HCT116 (cell line): ENCODE results near the gene ODR4. TPM values are rescaled to one million over a fixed set of nuclear protein-coding genes. Genes with fewer than 3 reads are reported as not detected.

ENCODE experiments used
- ATAC-seq: fragments of 200-7000 bp; cut with Tn5 transposase; 2 replicates; pipeline ENCODE4 v1.9.1; 2020; ENCODE audit warnings: mild to moderate bottlenecking, moderate library complexity
- BruUV-seq: library from RNA; stranded (reverse); fragments of 400-500 nt; replicated peaks from 2 replicates; lab custom pipeline; 2021; lab: Mats Ljungman, UMichigan
- CTCF ChIA-PET: fragments of 300-600 bp; sonication (Branson Sonifier 250); formaldehyde crosslinking; loops from one replicate; lab custom pipeline; 2021; ENCODE audit warnings: antibody characterized with exemption; lab: Charles Lee
- POLR2A ChIA-PET: fragments of 300-600, 350-600 bp; sonication (Branson Sonifier 250); formaldehyde crosslinking; loops from one replicate; lab custom pipeline; 2021; ENCODE audit warnings: antibody characterized with exemption; lab: Charles Lee
- RAD21 ChIA-PET, 2 experiments: fragments of 300-600 bp; sonication (Branson Sonifier 250); formaldehyde crosslinking; loops; one replicate each; lab custom pipeline; 2023; ENCODE audit warnings: low total read pairs in 2 of 2; ENCODE audit not compliant: uncharacterized antibody in 2 of 2, unreplicated experiment in 2 of 2, low non-redundant PET in 1 of 2; lab: Charles Lee
- DNase-seq: peaks from one replicate; pipeline ENCODE4 v3.0.0-alpha.2; 2010; ENCODE audit warnings: low read depth, low spot score
- H2AFZ ChIP-seq: fragments of 200-600 bp; shearing (Covaris generic), sonication (generic); 2 replicates; pipeline ENCODE4 v1.6.1; 2017; ENCODE audit warnings: low read depth, mixed run types, mixed read lengths, antibody characterized with exemption, low read length; ENCODE audit not compliant: poor library complexity, severe bottlenecking
- H3K27ac ChIP-seq: 2 replicates; pipeline ENCODE4 v1.5.1; 2012; ENCODE audit warnings: low read depth, low read length
- H3K27me3 ChIP-seq: fragments of 200-600 bp; sonication (generic); 2 replicates; pipeline ENCODE4 v1.6.1; 2016; ENCODE audit warnings: mixed run types, low read length, mixed read lengths; ENCODE audit not compliant: insufficient read depth
- H3K36me3 ChIP-seq, 2 experiments: fragments of 200-500 bp in 1 of 2; fragments of 200-600 bp in 1 of 2; sonication (Bioruptor generic) in 1 of 2; sonication (generic) in 1 of 2; 2 replicates each; pipeline versions ENCODE4 v1.5.1 to v1.6.1; 2014 to 2016; ENCODE audit warnings: low read length in 2 of 2, inconsistent platforms in 1 of 2, mixed read lengths in 1 of 2, mixed run types in 1 of 2; ENCODE audit not compliant: insufficient read depth in 2 of 2, control insufficient read depth in 1 of 2
- H3K4me1 ChIP-seq, 2 experiments: fragments of 200-600 bp in 1 of 2; sonication (generic) in 1 of 2; 2 replicates each; pipeline versions ENCODE4 v1.5.1 to v1.6.1; 2012 to 2017; ENCODE audit warnings: low read length in 2 of 2, inconsistent platforms in 1 of 2, mild to moderate bottlenecking in 1 of 2, mixed read lengths in 1 of 2, mixed run types in 1 of 2, moderate library complexity in 1 of 2; ENCODE audit not compliant: insufficient read depth in 2 of 2, control insufficient read depth in 1 of 2
- H3K4me2 ChIP-seq: fragments of 200-600 bp; sonication (generic); 2 replicates; pipeline ENCODE4 v1.6.1; 2017; ENCODE audit warnings: mixed run types, low read length, mixed read lengths
- H3K4me3 ChIP-seq, 2 experiments: fragments of 200-600 bp in 1 of 2; sonication (generic) in 1 of 2; replicated peaks in 1 of 2; 2 replicates each; pipeline ENCODE4 v1.5.1; 2011 to 2016; ENCODE audit warnings: low read length in 2 of 2, control low read depth in 1 of 2, low read depth in 1 of 2, mild to moderate bottlenecking in 1 of 2, mixed read lengths in 1 of 2, mixed run types in 1 of 2
- H3K79me2 ChIP-seq: fragments of 200-600 bp; sonication (generic); 2 replicates; pipeline ENCODE4 v1.6.1; 2017; ENCODE audit warnings: mild to moderate bottlenecking, mixed run types, low read length, moderate library complexity, mixed read lengths; ENCODE audit not compliant: insufficient read depth
- H3K9ac ChIP-seq: fragments of 200-600 bp; sonication (generic); 2 replicates; pipeline ENCODE4 v1.6.1; 2016; ENCODE audit warnings: low read length, mixed read lengths
- H3K9me2 ChIP-seq: fragments of 200-600 bp; sonication (generic), shearing (Covaris generic); 2 replicates; pipeline ENCODE4 v1.6.1; 2017; ENCODE audit warnings: mixed run types, mild to moderate bottlenecking, moderate library complexity; ENCODE audit not compliant: insufficient read depth
- H3K9me3 ChIP-seq, 2 experiments: fragments of 200-500 bp in 1 of 2; fragments of 200-600 bp in 1 of 2; sonication (Bioruptor generic) in 1 of 2; sonication (generic) in 1 of 2; 2 replicates each; pipeline ENCODE4 v1.6.1; 2014 to 2017; ENCODE audit warnings: low read length in 2 of 2, mixed read lengths in 2 of 2, inconsistent platforms in 1 of 2, low read depth in 1 of 2, mild to moderate bottlenecking in 1 of 2, mixed run types in 1 of 2, moderate library complexity in 1 of 2; ENCODE audit not compliant: control insufficient read depth in 1 of 2, insufficient read depth in 1 of 2
- H4K20me1 ChIP-seq: fragments of 200-600 bp; sonication (generic), shearing (Covaris generic); 2 replicates; pipeline ENCODE4 v1.6.1; 2017; ENCODE audit warnings: mixed run types, mild to moderate bottlenecking, moderate library complexity; ENCODE audit not compliant: insufficient read depth
- CBX3 ChIP-seq: IDR thresholded peaks from 2 replicates; pipeline ENCODE4 v1.6.1; 2012; ENCODE audit warnings: low read depth
- CEBPB ChIP-seq: IDR thresholded peaks from 2 replicates; pipeline ENCODE4 v1.6.1; 2012; ENCODE audit warnings: low read depth
- EGR1 ChIP-seq: IDR thresholded peaks from 2 replicates; pipeline ENCODE4 v1.6.1; 2012; ENCODE audit warnings: low read depth
- ELF1 ChIP-seq: IDR thresholded peaks from 2 replicates; pipeline ENCODE4 v1.6.1; 2012; ENCODE audit warnings: low read depth, borderline replicate concordance
- EZH2 ChIP-seq: fragments of 200-600 bp; sonication (generic); IDR thresholded peaks from 2 replicates; pipeline ENCODE4 v1.6.1; 2017; ENCODE audit warnings: antibody characterized with exemption, mixed run types
- EZH2phosphoT487 ChIP-seq: fragments of 200-600 bp; IDR thresholded peaks from 2 replicates; pipeline ENCODE4 v1.6.1; 2018; ENCODE audit warnings: antibody characterized with exemption, borderline replicate concordance
- POLR2A ChIP-seq: IDR thresholded peaks from 2 replicates; pipeline ENCODE4 v1.7.0; 2011; ENCODE audit warnings: borderline replicate concordance; ENCODE audit not compliant: insufficient read depth, insufficient read length; ENCODE audit errors: extremely low read depth
- POLR2AphosphoS5 ChIP-seq: IDR thresholded peaks from 2 replicates; pipeline ENCODE4 v1.6.1; 2011; ENCODE audit warnings: mild to moderate bottlenecking, low read depth, low read length, moderate library complexity
- RAD21 ChIP-seq: IDR thresholded peaks from 2 replicates; pipeline ENCODE4 v1.6.1; 2012; ENCODE audit warnings: low read depth, mild to moderate bottlenecking
- SIN3A ChIP-seq: IDR thresholded peaks from 2 replicates; pipeline ENCODE4 v1.6.1; 2012; ENCODE audit warnings: low read depth
- SP1 ChIP-seq: IDR thresholded peaks from 2 replicates; pipeline ENCODE4 v1.6.1; 2012; ENCODE audit warnings: low read depth
- SRF ChIP-seq: IDR thresholded peaks from 2 replicates; pipeline ENCODE4 v1.6.1; 2012; ENCODE audit warnings: low read depth
- TCF7L2 ChIP-seq: IDR thresholded peaks from 2 replicates; pipeline ENCODE4 v1.7.0; 2011; ENCODE audit warnings: borderline replicate concordance, inconsistent platforms; ENCODE audit not compliant: insufficient read depth, insufficient read length; ENCODE audit errors: extremely low read depth
- YY1 ChIP-seq: IDR thresholded peaks from 2 replicates; pipeline ENCODE4 v1.6.1; 2011; ENCODE audit warnings: low read length, low read depth, moderate library complexity, mild to moderate bottlenecking; ENCODE audit not compliant: insufficient replicate concordance; ENCODE audit errors: extremely low read depth
- ZBTB33 ChIP-seq: IDR thresholded peaks from 2 replicates; pipeline ENCODE4 v1.6.1; 2011; ENCODE audit warnings: mild to moderate bottlenecking, low read length, moderate library complexity; ENCODE audit not compliant: insufficient replicate concordance; ENCODE audit errors: extremely low read depth
- ZFX ChIP-seq: fragments of 450-650 bp; IDR thresholded peaks from 2 replicates; pipeline ENCODE4 v1.6.1; 2017
- ZNF274 ChIP-seq: fragments of 200-500 bp; sonication (Bioruptor generic); IDR thresholded peaks from 2 replicates; pipeline ENCODE4 v1.6.1; 2014; ENCODE audit warnings: mild to moderate bottlenecking, low read depth, low read length, inconsistent platforms
- intact Hi-C: fragments of 100-400 bp; cut with micrococcal nuclease; formaldehyde crosslinking; loops from 2 replicates; pipeline ENCODE4 v1.10.0; 2022
- total RNA-seq: library from RNA; stranded (reverse); gene quantifications from one replicate; pipeline ENCODE4 v1.2.1, GENCODE V29; 2021; ENCODE audit not compliant: unreplicated experiment
- TF ChIP-seq, protein P1 (sequence below), 3 experiments: fragments of 200-600 bp in 1 of 3; sonication (generic) in 1 of 3; IDR thresholded peaks in 2 of 3; conservative IDR thresholded peaks in 1 of 3; 2 replicates each; pipeline ENCODE4 v1.5.1; 2012 to 2017; ENCODE audit warnings: low read depth in 2 of 3, low read length in 2 of 3, antibody characterized with exemption in 1 of 3, borderline replicate concordance in 1 of 3, control low read depth in 1 of 3, mild to moderate bottlenecking in 1 of 3, mixed read lengths in 1 of 3, mixed run types in 1 of 3, moderate library complexity in 1 of 3; ENCODE audit not compliant: insufficient read depth in 1 of 3
- TF ChIP-seq, protein P2 (sequence below): IDR thresholded peaks from 2 replicates; pipeline ENCODE4 v1.6.1; 2012; ENCODE audit warnings: low read depth
- TF ChIP-seq, protein P3 (sequence below): IDR thresholded peaks from 2 replicates; pipeline ENCODE4 v1.6.1; 2012

The ODR4 gene
- total RNA-seq, 1 experiment from 2014 or later, result 18.4 TPM

- Histone ChIP-seq H3K27me3 (no peaks in the 10 kb centered on the region), H3K4me3 (no peak overlapping the region), H3K9me3 (no peaks in the 10 kb centered on the region), H4K20me1 (0 out of 2 replicates have a peak, but pooled peaks cover 3% of the 10 kb centered on the region), H2AFZ (no peak overlapping the region), H3K4me1 (no peaks in the 10 kb centered on the region), H3K27ac (no peak overlapping the region), H3K9ac (no peak overlapping the region), H3K36me3 (peaks cover 28 to 36% of the 10 kb centered on the region in 2 experiments), H3K4me2 (no peak overlapping the region), H3K9me2 (no peaks in the 10 kb centered on the region), H3K79me2 (peaks cover 7% of the 10 kb centered on the region; the same call in 1 of the 2 replicates)
- RAD21 ChIA-PET, result no interaction called here
- DNase-seq, result no peak
- TSS peak; percentile 5 for BruUV-seq
- TF ChIP-seq, protein P1, sequence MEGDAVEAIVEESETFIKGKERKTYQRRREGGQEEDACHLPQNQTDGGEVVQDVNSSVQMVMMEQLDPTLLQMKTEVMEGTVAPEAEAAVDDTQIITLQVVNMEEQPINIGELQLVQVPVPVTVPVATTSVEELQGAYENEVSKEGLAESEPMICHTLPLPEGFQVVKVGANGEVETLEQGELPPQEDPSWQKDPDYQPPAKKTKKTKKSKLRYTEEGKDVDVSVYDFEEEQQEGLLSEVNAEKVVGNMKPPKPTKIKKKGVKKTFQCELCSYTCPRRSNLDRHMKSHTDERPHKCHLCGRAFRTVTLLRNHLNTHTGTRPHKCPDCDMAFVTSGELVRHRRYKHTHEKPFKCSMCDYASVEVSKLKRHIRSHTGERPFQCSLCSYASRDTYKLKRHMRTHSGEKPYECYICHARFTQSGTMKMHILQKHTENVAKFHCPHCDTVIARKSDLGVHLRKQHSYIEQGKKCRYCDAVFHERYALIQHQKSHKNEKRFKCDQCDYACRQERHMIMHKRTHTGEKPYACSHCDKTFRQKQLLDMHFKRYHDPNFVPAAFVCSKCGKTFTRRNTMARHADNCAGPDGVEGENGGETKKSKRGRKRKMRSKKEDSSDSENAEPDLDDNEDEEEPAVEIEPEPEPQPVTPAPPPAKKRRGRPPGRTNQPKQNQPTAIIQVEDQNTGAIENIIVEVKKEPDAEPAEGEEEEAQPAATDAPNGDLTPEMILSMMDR (IDR thresholded peaks at IDR 0.05 in 2 of 3, conservative IDR thresholded peaks at IDR 0.05 in 1 of 3; ENCODE audit: borderline replicate concordance in 1 of 3, insufficient read depth in 1 of 3, low read depth in 2 of 3, low read length in 2 of 3), result no peak
- TF ChIP-seq, protein P2, sequence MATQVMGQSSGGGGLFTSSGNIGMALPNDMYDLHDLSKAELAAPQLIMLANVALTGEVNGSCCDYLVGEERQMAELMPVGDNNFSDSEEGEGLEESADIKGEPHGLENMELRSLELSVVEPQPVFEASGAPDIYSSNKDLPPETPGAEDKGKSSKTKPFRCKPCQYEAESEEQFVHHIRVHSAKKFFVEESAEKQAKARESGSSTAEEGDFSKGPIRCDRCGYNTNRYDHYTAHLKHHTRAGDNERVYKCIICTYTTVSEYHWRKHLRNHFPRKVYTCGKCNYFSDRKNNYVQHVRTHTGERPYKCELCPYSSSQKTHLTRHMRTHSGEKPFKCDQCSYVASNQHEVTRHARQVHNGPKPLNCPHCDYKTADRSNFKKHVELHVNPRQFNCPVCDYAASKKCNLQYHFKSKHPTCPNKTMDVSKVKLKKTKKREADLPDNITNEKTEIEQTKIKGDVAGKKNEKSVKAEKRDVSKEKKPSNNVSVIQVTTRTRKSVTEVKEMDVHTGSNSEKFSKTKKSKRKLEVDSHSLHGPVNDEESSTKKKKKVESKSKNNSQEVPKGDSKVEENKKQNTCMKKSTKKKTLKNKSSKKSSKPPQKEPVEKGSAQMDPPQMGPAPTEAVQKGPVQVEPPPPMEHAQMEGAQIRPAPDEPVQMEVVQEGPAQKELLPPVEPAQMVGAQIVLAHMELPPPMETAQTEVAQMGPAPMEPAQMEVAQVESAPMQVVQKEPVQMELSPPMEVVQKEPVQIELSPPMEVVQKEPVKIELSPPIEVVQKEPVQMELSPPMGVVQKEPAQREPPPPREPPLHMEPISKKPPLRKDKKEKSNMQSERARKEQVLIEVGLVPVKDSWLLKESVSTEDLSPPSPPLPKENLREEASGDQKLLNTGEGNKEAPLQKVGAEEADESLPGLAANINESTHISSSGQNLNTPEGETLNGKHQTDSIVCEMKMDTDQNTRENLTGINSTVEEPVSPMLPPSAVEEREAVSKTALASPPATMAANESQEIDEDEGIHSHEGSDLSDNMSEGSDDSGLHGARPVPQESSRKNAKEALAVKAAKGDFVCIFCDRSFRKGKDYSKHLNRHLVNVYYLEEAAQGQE, result no peak
- TF ChIP-seq CEBPB (no peak), TCF7L2 (no peak), SP1 (no peak), EGR1 (no peak), EZH2phosphoT487 (no peak), ZNF274 (no peak), ZBTB33 (no peak), EZH2 (no peak), SRF (no peak), POLR2AphosphoS5 (no peak), ZFX (no peak), YY1 (no peak), CBX3 (no peak), ELF1 (no peak), POLR2A (no peak), SIN3A (no peak), RAD21 (no peak)
- TF ChIP-seq, protein P3, sequence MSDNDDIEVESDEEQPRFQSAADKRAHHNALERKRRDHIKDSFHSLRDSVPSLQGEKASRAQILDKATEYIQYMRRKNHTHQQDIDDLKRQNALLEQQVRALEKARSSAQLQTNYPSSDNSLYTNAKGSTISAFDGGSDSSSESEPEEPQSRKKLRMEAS, result no peak
- no peak for ATAC-seq
- intact Hi-C loops, result loop anchor here (2.0 kb wide), 1 partner anchor 583 kb away; no protein-coding TSS in a partner anchor
- CTCF ChIA-PET, result interaction anchor here (0.8 to 3.0 kb wide), 6 partner anchors 7 to 403 kb away, joined by 3 to 12 read pairs (median 4); partner anchors contain the start of gene TPR
- POLR2A ChIA-PET, result no interaction called here
Observed at GRCh38 chr1:186403632-186404031, 28.0 kb downstream of the ODR4 start.
